Activated CD4-positive, alpha-beta memory T cell treated with anti-CD3 and anti-CD28 coated beads, Interleukin-2, amount 10 ng/mL, durations not matched to agents 7 days and 5 days (primary cell): ENCODE data around the gene NCOA3. TPM values are rescaled to one million over a fixed set of nuclear protein-coding genes. Genes with fewer than 3 reads are reported as not detected.
A peak's percentile ranks its signal among the peaks of the same experiment; 100 is the strongest.
"Not testable (repeated sequence)": the region's sequence is repeated elsewhere in the genome, so short reads cannot be mapped to it uniquely, and the experiment has no call there.

ENCODE experiments used
- CTCF ChIA-PET: fragments of 350-600 bp; sonication (Branson Sonifier 250); formaldehyde crosslinking; loops from one replicate; lab custom pipeline; 2021; ENCODE audit warnings: antibody characterized with exemption, inconsistent platforms; lab: Charles Lee
- POLR2A ChIA-PET: fragments of 350-600 bp; sonication (Branson Sonifier 250); formaldehyde crosslinking; loops from one replicate; lab custom pipeline; 2021; ENCODE audit warnings: antibody characterized with exemption; lab: Charles Lee
- DNase-seq: peaks from one replicate; pipeline ENCODE4 v3.0.0-alpha.2; 2020
- H3K27ac Mint-ChIP-seq: one replicate; pipeline ENCODE4 v1.8.0; 2021; ENCODE audit warnings: mild to moderate bottlenecking, mixed read lengths
- H3K27me3 Mint-ChIP-seq: one replicate; pipeline ENCODE4 v1.8.0; 2021; ENCODE audit warnings: mixed read lengths
- H3K36me3 Mint-ChIP-seq: one replicate; pipeline ENCODE4 v1.8.0; 2021; ENCODE audit warnings: low read depth, mixed read lengths
- H3K4me1 Mint-ChIP-seq: one replicate; pipeline ENCODE4 v1.8.0; 2021; ENCODE audit warnings: mixed read lengths
- H3K4me3 Mint-ChIP-seq: one replicate; pipeline ENCODE4 v1.8.0; 2021; ENCODE audit warnings: mild to moderate bottlenecking, mixed read lengths
- H3K9me3 Mint-ChIP-seq: one replicate; pipeline ENCODE4 v1.8.0; 2021; ENCODE audit warnings: mixed read lengths
- total RNA-seq, 2 experiments: library from RNA; stranded (reverse); gene quantifications; one replicate each; pipeline ENCODE4 v1.2.3, GENCODE V29; 2021

The NCOA3 gene
- 10 to 100 TPM; 81.0 to 83.1 TPM for total RNA-seq

- CTCF ChIA-PET, result interaction anchor here (0.5 to 4.7 kb wide), 14 partner anchors 8 to 389 kb away, joined by 3 to 41 read pairs (median 4); partner anchors contain the start of gene ZMYND8
These were observed at the start of gene NCOA3 for GRCh38 chr20:47501482-47502270. Gene NCOA3, plus strand, starts transcription at chr20:47501887. Its CDS starts 120,361 bp downstream, at chr20:47622248.

DNA sequence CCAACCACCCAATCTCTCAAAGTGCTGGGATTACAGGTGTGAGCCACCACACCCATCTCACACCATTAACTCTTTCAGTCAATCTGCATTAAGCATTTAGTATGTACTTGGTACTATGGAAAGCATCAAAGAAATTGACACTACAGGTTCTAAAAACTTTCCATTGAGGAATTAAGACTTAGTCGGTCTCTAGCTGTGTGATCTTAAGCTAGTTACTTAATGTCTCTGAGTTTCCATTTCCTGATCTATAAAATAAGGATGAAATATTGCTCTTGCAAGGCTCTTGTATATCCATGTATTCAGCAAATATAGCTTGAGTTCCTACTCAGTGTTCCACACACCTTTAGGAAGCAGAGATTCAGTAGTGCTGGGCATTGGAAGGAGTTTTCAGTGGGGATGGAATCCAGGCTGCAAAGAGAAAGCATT lies 48.9 kb upstream of the NCOA3 start:
- POLR2A ChIA-PET, result interaction anchor here (0.9 to 1.5 kb wide), 8 partner anchors 14 to 158 kb away, joined by 3 to 13 read pairs (median 4); partner anchors contain the start of gene NCOA3
- H3K4me3 Mint-ChIP-seq, result no peak overlapping the region
- peaks cover 42% of the 10 kb centered on the region for H3K4me1 Mint-ChIP-seq
- no peak for DNase-seq
- CTCF ChIA-PET, result interaction anchor here (0.6 to 2.0 kb wide), 8 partner anchors 13 to 180 kb away, joined by 3 to 8 read pairs (median 4); partner anchors contain the start of gene NCOA3
- H3K27ac Mint-ChIP-seq, result peak overlapping the region; percentile 73
- no peaks in the 10 kb centered on the region for H3K36me3 Mint-ChIP-seq
- no peaks in the 10 kb centered on the region for H3K9me3 Mint-ChIP-seq
- no peaks in the 10 kb centered on the region for H3K27me3 Mint-ChIP-seq

More at GRCh38 chr20:47501482-47502270, at the start of gene NCOA3:
- peaks cover 30% of the 10 kb centered on the region for H3K36me3 Mint-ChIP-seq
- peak; percentile 95 for DNase-seq
- POLR2A ChIA-PET, result interaction anchor here (0.6 to 14.4 kb wide), 27 partner anchors 10 to 227 kb away, joined by 3 to 351 read pairs (median 8); partner anchors contain the start of gene ZMYND8
- no peaks in the 10 kb centered on the region for H3K9me3 Mint-ChIP-seq
- H3K4me3 Mint-ChIP-seq, result peak within 1 kb of the TSS; percentile 94
- peak within 1 kb of the TSS; percentile 97 for H3K27ac Mint-ChIP-seq
- H3K27me3 Mint-ChIP-seq, result no peaks in the 10 kb centered on the region
- H3K4me1 Mint-ChIP-seq, result peaks cover 59% of the 10 kb centered on the region

GRCh38 chr20:47453167-47453782 lies 48.4 kb upstream of the NCOA3 start:
- ChIA-PET CTCF (interaction anchor here (0.6 to 2.0 kb wide), 7 partner anchors 13 to 180 kb away, joined by 3 to 8 read pairs (median 4); partner anchors contain the start of gene NCOA3), POLR2A (interaction anchor here (0.8 to 1.5 kb wide), 9 partner anchors 14 to 157 kb away, joined by 3 to 13 read pairs (median 4); partner anchors contain the start of gene NCOA3)
- H3K27me3 Mint-ChIP-seq, result no peaks in the 10 kb centered on the region
- no peaks in the 10 kb centered on the region for H3K9me3 Mint-ChIP-seq
- peaks cover 44% of the 10 kb centered on the region for H3K4me1 Mint-ChIP-seq
- peak overlapping the region; percentile 73 for H3K27ac Mint-ChIP-seq
- no peaks in the 10 kb centered on the region for H3K36me3 Mint-ChIP-seq
- peak; percentile 68 for DNase-seq
- H3K4me3 Mint-ChIP-seq, result no peak overlapping the region

DNA sequence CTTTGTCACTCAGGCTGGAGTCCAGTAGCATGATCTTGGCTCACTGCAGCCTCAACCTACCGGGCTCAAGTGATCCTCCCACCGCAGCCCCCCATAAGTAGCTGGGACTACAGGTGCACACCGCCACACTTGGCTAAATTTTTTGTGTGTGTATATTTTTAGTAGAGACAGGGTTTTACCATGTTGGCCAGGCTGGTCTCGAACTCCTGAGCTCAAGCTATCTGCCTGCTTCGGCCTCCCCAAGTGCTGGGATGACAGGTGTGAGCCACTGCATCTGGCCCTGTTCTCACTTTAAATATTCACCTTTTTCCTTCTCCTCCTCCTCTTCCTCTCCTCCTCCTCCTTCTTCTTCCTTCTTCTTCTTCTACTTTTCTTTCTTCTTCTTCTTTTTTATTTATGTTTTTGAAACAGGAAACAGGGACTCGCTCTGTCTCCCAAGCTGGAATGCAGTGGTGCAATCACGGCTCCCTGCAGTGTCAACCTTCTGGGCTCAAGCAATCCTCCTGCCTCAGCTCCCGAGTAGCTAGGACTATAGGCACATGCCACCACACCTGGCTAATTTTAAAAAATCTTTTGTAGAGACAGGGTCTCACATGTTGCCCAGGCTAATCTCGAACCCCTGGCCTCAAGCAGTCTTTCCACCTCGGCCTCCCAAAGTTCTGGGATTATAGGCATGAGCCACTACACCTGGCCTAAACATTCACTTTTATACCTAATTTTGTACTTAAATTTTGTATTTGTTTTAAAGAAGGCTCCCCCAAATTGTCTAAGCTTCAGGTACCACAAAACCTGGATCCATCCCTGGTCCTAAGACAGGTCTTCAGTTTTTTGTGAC lies 47.2 kb upstream of the NCOA3 start:
- H3K27me3 Mint-ChIP-seq, result no peaks in the 10 kb centered on the region
- DNase-seq, result no peak
- H3K27ac Mint-ChIP-seq, result no peak overlapping the region
- CTCF ChIA-PET, result interaction anchor here (0.6 to 2.0 kb wide), 3 partner anchors 71 to 166 kb away, joined by 5 to 8 read pairs (median 6); no protein-coding TSS in a partner anchor
- H3K4me1 Mint-ChIP-seq, result peaks cover 47% of the 10 kb centered on the region
- peaks cover 2% of the 10 kb centered on the region for H3K36me3 Mint-ChIP-seq
- no peaks in the 10 kb centered on the region for H3K9me3 Mint-ChIP-seq
- no peak overlapping the region for H3K4me3 Mint-ChIP-seq
- POLR2A ChIA-PET, result interaction anchor here (1.0 to 2.3 kb wide), 5 partner anchors 19 to 47 kb away, joined by 3 to 15 read pairs (median 6); partner anchors contain the start of gene NCOA3

GRCh38 chr20:47455133-47456040 lies 46.3 kb upstream of the NCOA3 start:
- Mint-ChIP-seq H3K4me3 (no peak overlapping the region), H3K4me1 (peaks cover 47% of the 10 kb centered on the region)
- CTCF ChIA-PET, result interaction anchor here (0.6 kb wide), 1 partner anchor 145 kb away, joined by 5 read pairs; no protein-coding TSS in a partner anchor

DNA sequence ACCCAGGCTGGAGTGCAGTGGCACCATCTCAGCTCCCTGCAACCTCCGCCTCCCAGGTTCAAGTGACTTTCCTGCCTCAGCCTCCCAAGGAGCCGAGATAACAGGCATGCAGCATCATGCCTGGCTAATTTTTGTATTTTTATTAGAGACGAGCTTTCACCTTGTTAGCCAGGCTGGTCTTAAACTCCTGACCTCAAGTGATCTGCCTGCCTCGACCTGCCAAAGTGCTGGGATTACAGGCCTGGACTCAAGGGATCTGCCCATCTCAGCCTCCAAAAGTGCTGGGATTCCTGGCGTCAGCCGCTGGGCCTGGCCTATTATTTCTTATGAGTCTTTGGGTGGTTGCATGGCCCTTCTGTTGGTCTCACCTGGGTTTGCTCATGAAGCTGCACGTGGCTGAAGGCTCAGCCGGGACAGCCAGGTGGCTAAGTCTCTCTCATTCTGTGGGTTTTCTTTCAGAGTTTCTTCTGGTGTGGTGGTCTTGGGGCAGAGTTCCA lies 45.6 kb upstream of the NCOA3 start:
- DNase-seq, result no peak
- Mint-ChIP-seq H3K4me1 (peaks cover 47% of the 10 kb centered on the region), H3K27ac (no peak overlapping the region), H3K4me3 (no peak overlapping the region), H3K36me3 (peaks cover 2% of the 10 kb centered on the region), H3K9me3 (no peaks in the 10 kb centered on the region), H3K27me3 (no peaks in the 10 kb centered on the region)
- CTCF ChIA-PET, result interaction anchor here (0.6 kb wide), 2 partner anchors 69 to 106 kb away, joined by 3 to 5 read pairs; no protein-coding TSS in a partner anchor
- POLR2A ChIA-PET, result interaction anchor here (1.1 to 2.3 kb wide), 3 partner anchors 32 to 46 kb away, joined by 4 to 15 read pairs (median 11); partner anchors contain the start of gene NCOA3

More at GRCh38 chr20:47455133-47456040, 46.3 kb upstream of the NCOA3 start:
- no peak overlapping the region for H3K27ac Mint-ChIP-seq
- H3K27me3 Mint-ChIP-seq, result no peaks in the 10 kb centered on the region
- DNase-seq, result no peak
- H3K9me3 Mint-ChIP-seq, result no peaks in the 10 kb centered on the region
- POLR2A ChIA-PET, result interaction anchor here (1.0 to 2.3 kb wide), 4 partner anchors 18 to 46 kb away, joined by 3 to 15 read pairs (median 8); partner anchors contain the start of gene NCOA3
- peaks cover 2% of the 10 kb centered on the region for H3K36me3 Mint-ChIP-seq

GRCh38 chr20:47456952-47457724 lies 44.5 kb upstream of the NCOA3 start:
- peaks cover 47% of the 10 kb centered on the region for H3K4me1 Mint-ChIP-seq
- POLR2A ChIA-PET, result interaction anchor here (1.1 to 2.3 kb wide), 7 partner anchors 31 to 108 kb away, joined by 3 to 15 read pairs (median 4); partner anchors contain the start of gene NCOA3
- CTCF ChIA-PET, result interaction anchor here (1.0 to 1.8 kb wide), 3 partner anchors 30 to 184 kb away, joined by 3 to 7 read pairs (median 3); no protein-coding TSS in a partner anchor
- no peak overlapping the region for H3K27ac Mint-ChIP-seq
- H3K36me3 Mint-ChIP-seq, result peaks cover 2% of the 10 kb centered on the region
- H3K27me3 Mint-ChIP-seq, result no peaks in the 10 kb centered on the region
- no peak overlapping the region for H3K4me3 Mint-ChIP-seq
- DNase-seq, result no peak
- no peaks in the 10 kb centered on the region for H3K9me3 Mint-ChIP-seq

DNA sequence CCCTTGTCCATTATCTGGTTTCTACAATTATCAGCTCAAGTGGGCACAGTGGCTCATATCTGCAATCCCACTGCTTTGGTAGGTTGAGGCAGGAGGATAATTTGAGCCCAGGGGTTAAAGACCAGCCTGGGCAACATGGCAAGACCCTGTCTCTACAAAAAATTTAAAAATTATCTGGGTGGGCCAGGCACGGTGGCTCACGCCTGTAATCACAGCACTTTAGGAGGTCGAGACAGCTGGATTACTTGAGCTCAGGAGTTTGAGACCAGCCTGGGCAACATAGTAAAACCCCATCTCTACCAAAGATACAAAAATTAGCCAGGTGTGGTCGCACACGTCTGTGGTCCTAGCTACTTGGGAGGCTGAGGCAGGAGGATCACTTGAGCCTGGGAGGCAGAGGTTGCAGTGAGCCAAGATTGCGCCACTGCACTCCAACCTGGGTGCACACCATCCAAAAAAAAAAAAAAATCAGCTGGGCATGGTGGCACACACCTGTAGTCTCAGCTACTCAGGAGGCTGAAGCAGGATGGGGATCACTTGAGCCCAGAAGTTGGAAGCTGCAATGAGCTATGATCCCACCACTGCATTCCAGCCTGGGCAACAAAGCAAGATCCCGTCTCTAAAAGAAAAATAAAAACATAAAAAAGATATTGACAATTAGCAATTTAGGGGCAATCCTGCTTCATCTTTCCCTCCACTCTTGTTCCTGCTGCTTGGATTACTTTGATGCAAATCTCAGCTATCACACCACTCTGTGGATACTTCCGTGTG lies 43.2 kb upstream of the NCOA3 start:
- DNase-seq, H3K27me3 Mint-ChIP-seq, H3K4me3 Mint-ChIP-seq, H3K36me3 Mint-ChIP-seq, H3K27ac Mint-ChIP-seq, H3K9me3 Mint-ChIP-seq: not testable (repeated sequence)
- CTCF ChIA-PET, result interaction anchor here (0.7 to 1.8 kb wide), 5 partner anchors 19 to 186 kb away, joined by 3 to 7 read pairs (median 4); no protein-coding TSS in a partner anchor
- POLR2A ChIA-PET, result interaction anchor here (1.1 to 1.9 kb wide), 4 partner anchors 11 to 45 kb away, joined by 3 to 10 read pairs (median 4); partner anchors contain the start of gene NCOA3
- H3K4me1 Mint-ChIP-seq, result peaks cover 36% of the 10 kb centered on the region

- peaks cover 27% of the 10 kb centered on the region for H3K4me1 Mint-ChIP-seq
These were observed 42.2 kb upstream of the NCOA3 start for GRCh38 chr20:47459344-47460073.

More at GRCh38 chr20:47459344-47460073, 42.2 kb upstream of the NCOA3 start:
- no peaks in the 10 kb centered on the region for H3K27me3 Mint-ChIP-seq
- ChIA-PET POLR2A (interaction anchor here (1.0 kb wide), 1 partner anchor 27 kb away, joined by 3 read pairs; no protein-coding TSS in a partner anchor), CTCF (interaction anchor here (1.7 kb wide), 1 partner anchor 20 kb away, joined by 6 read pairs; no protein-coding TSS in a partner anchor)
- DNase-seq, result no peak
- H3K36me3 Mint-ChIP-seq, result peaks cover 2% of the 10 kb centered on the region
- H3K27ac Mint-ChIP-seq, result no peak overlapping the region
- H3K4me3 Mint-ChIP-seq, result no peak overlapping the region
- no peaks in the 10 kb centered on the region for H3K9me3 Mint-ChIP-seq
